ENCODE results near the gene NPR1.

NPR1 gene

GRCh38 chr1:153727463-153728304 lies 49.2 kb downstream of the NPR1 start, which contains the start of gene INTS3:
Gene INTS3 (plus strand): TSS chr1:153728050. CDS start chr1:153728635, 585 bp downstream.
- DNase-seq (ENCODE audit: extremely low read depth, insufficient read length) = peak; percentile 99
- TF ChIP-seq CTCF (IDR thresholded peaks at IDR 0.05; ENCODE audit: insufficient read depth, low read length, poor library complexity, severe bottlenecking) = no peak
- Histone ChIP-seq H3K4me3 (replicated peaks; ENCODE audit: low read depth, low read length) (peak within 1 kb of the TSS; percentile 81), H3K36me3 (ENCODE audit: control insufficient read depth, insufficient read depth, low read length) (no peaks in the 10 kb centered on the region), H3K27me3 (replicated peaks; ENCODE audit: control insufficient read depth, insufficient read depth, low read length) (no peaks in the 10 kb centered on the region)

GRCh38 chr1:153728305-153729066 lies 50.0 kb downstream of the NPR1 start:
- no peaks in the 10 kb centered on the region for H3K27me3 ChIP-seq (replicated peaks; ENCODE audit: control insufficient read depth, insufficient read depth, low read length)
- H3K36me3 ChIP-seq (ENCODE audit: control insufficient read depth, insufficient read depth, low read length) = no peaks in the 10 kb centered on the region
- peak overlapping the region; percentile 81 for H3K4me3 ChIP-seq (replicated peaks; ENCODE audit: low read depth, low read length)
- no peak for TF ChIP-seq CTCF (IDR thresholded peaks at IDR 0.05; ENCODE audit: insufficient read depth, low read length, poor library complexity, severe bottlenecking)
- DNase-seq (ENCODE audit: extremely low read depth, insufficient read length) = no peak

GRCh38 chr1:153730468-153730988 lies 52.0 kb downstream of the NPR1 start:
- no peak for TF ChIP-seq CTCF (IDR thresholded peaks at IDR 0.05; ENCODE audit: insufficient read depth, low read length, poor library complexity, severe bottlenecking)
- Histone ChIP-seq H3K36me3 (ENCODE audit: control insufficient read depth, insufficient read depth, low read length) (no peaks in the 10 kb centered on the region), H3K4me3 (replicated peaks; ENCODE audit: low read depth, low read length) (peak overlapping the region; percentile 22; the same call in 1 of the 2 replicates), H3K27me3 (replicated peaks; ENCODE audit: control insufficient read depth, insufficient read depth, low read length) (no peaks in the 10 kb centered on the region)
- no peak for DNase-seq (ENCODE audit: extremely low read depth, insufficient read length)

- Histone ChIP-seq H3K36me3 (ENCODE audit: control insufficient read depth, insufficient read depth, low read length) (no peaks in the 10 kb centered on the region; the same call in 1 of the 2 replicates), H3K4me3 (replicated peaks; ENCODE audit: low read depth, low read length) (no peak overlapping the region), H3K27me3 (replicated peaks; ENCODE audit: control insufficient read depth, insufficient read depth, low read length) (no peaks in the 10 kb centered on the region)
- DNase-seq (ENCODE audit: extremely low read depth, insufficient read length) = no peak
- TF ChIP-seq CTCF (IDR thresholded peaks at IDR 0.05; ENCODE audit: insufficient read depth, low read length, poor library complexity, severe bottlenecking) = no peak
These were observed 55.5 kb downstream of the NPR1 start for GRCh38 chr1:153733970-153734369.

GRCh38 chr1:153734396-153735089 lies 56.1 kb downstream of the NPR1 start:
- no peaks in the 10 kb centered on the region; the same call in 1 of the 2 replicates for H3K36me3 ChIP-seq (ENCODE audit: control insufficient read depth, insufficient read depth, low read length)
- H3K4me3 ChIP-seq (replicated peaks; ENCODE audit: low read depth, low read length) = no peak overlapping the region
- no peak for TF ChIP-seq CTCF (IDR thresholded peaks at IDR 0.05; ENCODE audit: insufficient read depth, low read length, poor library complexity, severe bottlenecking)
- DNase-seq (ENCODE audit: extremely low read depth, insufficient read length) = no peak
- H3K27me3 ChIP-seq (replicated peaks; ENCODE audit: control insufficient read depth, insufficient read depth, low read length) = no peaks in the 10 kb centered on the region

All from GM06990 (cell line).